GM19328 (cell line): Measurements from ENCODE around the gene GRIP2.

ENCODE experiments used
- ATAC-seq: cut with Tn5 transposase; IDR thresholded peaks from one replicate; pipeline ENCODE4 v1.9.1; 2021; ENCODE audit warnings: mild to moderate bottlenecking, moderate library complexity; ENCODE audit not compliant: unreplicated experiment

Gene GRIP2

DNA sequence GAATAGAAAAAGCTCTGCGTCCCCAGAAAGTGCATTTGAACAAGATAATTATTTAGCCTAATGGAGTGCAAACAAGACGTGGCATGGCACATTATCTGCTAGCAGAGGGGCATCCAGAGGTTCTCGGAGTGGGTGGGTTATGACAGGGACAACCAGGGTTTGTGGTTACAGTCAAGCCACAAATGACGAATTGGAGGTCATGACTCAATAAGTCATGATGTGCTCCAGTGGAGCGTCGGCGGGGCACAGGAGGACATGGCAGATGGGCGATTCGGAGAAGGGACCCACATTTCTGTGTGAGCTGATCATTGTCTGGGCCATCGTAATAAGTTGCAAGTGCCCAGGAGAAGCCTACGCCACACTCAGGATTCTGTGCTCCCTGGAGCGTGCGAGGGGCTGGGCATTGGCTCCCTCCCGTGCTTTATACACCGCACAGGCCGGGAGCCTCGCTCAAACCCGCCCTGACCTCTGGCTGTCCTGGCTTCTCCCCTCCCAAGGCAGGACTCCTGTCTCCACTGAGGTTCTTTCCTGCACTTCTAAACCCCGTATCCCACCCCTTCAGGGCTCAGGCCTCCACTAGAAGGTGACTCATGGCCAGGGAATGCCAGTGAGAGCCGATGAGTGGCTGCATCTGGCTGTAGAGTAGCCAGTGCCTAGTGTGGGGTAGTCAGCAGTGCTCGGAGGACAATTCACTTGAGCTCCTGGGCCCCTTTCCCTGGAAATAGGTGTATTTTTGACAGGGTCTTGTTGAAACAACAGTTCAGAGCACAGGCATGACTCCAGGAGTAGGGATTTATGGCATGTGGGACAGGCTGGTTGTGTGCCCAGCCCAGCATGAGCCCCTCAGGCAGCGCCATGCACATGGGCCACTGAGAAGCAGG lies 67.4 kb downstream of the GRIP2 start:
- no peak for ATAC-seq

DNA sequence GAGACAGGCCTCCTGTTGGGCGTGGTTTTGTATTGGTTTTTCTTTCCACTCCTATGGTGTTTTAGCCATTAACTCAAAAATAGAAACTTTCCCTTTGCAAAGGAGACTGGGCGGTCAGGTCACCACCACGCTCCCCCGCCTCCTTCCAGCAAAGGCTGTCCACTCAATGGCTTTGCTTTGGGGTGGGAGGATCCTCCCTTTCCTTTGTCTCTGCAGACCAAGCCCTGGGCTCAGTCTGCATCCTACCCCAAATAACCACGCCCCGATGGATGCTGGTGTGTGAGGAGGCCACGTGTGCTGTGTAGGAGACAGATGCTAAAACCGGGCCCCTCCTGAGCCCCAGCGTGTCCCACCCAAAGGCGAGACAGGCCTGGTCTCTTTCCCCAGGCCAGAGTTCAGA lies 68.5 kb downstream of the GRIP2 start:
- ATAC-seq: no peak

DNA sequence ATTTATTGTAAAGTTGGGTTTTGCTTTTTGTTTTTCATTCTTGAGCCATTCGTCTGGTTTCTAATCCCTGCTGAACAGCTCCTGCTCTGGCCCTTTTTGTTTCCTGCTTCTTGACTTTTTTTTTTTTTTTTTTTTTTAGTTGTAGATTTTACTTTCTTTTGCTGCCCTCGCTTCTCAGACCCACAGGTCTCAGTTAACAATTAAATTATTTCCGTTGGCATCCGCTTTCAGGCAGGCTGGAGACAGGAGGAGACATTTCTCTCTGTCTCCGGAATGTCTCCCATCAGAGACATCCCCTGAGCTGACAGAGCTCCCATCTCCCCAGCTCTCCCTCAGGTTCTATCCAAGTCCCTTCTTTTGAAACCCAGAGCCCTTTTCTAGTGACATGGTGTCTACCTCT lies 69.1 kb downstream of the GRIP2 start:
- ATAC-seq: no peak

DNA sequence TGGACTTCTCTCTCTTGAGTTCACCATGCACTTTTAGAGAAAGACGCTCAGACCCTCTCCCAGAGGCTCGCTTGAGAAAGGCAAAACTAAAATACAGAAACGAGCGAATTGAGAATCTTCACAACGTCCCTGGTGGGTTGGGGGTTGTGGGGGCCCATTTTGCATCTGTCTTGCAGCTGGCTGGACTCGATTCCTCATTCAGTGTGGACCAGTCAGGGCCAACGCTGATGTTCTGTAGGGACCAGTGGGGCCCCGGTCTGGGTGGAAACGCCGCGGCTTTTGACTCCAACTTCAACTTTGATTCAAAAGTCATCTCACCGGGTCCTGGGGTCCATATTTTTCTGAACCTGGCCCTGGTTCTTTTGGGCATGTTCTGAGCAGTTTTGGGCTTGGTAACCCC lies 69.7 kb downstream of the GRIP2 start:
- no peak for ATAC-seq

DNA sequence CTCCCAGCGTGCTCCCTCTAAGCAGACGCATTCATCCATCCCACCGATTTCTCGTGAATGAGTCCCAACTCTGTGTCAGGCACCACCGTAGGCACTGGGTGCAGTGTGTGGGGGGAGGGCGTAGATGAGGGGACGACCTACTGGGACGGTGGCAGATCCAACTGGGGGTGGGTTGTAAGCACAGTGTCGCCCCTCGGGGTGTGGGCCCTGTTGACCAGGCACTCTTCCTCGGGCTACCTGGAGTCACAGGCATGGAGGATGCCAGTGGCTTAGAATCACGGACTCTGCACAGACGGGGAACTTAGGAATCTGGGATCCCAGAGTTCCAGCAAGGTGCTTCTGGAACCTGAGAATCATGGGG lies 71.5 kb downstream of the GRIP2 start:
- ATAC-seq: no peak

DNA sequence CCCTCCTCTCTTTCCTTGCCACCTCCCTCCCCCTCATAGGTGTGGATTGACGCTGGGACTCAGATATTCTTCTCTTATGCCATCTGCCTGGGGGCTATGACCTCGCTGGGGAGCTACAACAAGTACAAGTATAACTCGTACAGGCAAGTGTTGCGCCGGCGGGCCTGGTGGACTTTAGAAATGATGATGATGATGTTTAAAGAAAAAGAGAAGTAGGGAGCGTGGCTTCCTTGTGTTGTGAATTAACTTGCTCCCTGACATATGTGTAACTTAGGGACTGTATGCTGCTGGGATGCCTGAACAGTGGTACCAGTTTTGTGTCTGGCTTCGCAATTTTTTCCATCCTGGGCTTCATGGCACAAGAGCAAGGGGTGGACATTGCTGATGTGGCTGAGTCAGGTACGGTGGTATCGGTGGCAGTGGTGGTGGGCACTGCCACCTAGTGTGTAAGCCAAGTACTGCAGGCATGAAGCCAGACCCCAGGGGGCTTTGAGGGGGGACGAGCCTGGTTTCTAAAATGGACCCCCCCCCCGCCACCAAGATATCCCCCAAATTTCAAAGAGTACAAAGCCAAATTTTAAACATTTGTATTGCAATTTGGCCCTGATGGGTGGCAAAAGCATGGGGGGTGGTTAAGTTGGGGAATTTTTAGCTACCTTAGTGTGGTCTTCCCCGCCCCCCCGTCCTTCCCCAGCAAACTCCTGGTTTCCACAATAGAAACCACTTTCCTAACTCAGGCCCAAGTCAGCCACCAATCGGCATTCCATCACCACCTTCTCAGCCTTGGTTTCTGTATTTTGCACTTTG lies 72.1 kb downstream of the GRIP2 start:
- no peak for ATAC-seq

DNA sequence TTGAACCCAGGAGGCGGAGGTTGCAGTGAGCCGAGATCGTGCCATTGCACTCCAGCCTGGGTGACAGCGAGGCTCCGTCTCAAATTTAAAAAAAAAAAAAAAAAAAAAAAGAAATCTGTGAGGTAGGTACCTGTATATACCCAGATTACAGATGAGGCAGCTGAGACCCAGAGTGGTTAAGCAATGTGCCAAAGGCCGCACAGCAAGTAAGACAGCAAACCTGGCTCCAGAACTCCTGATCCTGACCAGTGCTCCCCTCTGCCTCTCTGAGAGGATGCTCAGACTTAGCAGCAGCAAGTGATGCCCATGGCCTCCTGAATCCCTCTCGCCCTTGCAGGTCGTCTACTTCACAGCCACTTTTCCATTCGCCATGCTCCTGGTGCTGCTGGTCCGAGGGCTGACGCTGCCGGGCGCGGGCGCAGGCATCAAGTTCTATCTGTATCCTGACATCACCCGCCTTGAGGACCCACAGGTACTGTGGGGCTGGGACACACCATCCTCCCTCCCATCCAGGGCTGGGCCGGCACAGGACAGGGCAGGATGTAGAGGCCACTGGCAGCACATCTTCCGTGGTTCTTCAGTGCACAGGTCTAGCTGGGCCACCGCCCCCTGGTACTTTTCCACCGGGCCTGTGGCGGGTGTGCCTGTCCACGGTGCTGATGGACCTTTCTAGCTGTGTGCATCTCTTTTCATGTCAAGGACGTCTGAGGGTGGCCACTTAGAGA lies 73.8 kb downstream of the GRIP2 start:
- no peak for ATAC-seq

DNA sequence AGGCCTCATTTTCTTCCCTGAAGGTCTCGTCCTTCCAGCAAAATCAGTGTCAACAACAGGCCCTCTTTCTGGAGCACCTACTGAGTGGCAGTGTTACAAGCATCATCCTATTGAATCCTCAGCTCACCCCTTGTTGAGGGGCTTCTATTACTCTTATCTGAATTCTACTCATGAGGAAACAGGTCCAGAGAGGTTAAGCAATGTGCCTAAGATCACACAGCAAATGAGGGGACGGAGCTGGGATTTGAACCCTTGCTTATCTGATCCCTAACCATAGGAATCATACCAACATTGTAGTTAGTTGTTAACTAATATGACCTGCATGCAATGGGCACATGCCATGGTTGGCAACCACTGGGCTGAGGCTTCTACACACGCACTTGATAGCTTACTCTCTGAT lies 74.7 kb downstream of the GRIP2 start:
- no peak for ATAC-seq

DNA sequence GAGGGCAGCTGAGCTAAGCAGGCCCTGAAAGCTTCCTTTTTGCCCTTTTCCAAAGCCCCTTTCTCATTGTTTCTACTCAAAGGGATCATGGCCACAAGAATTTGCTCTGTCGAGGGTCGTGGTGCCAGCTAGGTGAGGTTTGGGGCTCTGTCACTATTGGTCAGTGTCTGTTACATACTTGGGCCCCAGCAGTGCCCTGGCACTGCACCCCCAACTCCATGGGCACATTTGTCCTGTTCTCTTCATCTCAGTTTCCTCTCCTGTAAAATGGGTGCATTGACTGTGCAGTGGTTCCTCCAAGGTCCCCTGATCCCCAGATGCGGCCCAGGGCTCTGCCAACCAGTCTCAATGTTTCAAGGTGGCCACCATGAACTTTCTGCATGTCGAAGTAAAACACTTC lies 75.6 kb downstream of the GRIP2 start:
- no peak for ATAC-seq

DNA sequence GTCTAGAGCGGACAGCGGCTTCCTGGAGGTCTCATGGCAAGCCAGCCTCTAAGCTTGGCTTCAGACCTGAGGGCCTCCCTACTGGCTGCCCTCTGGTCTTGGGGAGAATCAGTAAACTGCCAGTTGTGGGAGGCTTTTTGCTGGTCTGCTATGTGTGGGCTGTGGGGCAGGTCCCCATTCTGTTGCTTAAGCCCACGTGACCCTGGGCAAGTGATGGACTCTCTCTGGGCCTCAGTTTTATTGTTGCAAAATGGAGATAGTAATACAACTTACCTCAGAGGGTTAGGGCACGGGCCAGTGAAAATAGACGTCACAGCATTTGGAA lies 76.0 kb downstream of the GRIP2 start:
- ATAC-seq: no peak

DNA sequence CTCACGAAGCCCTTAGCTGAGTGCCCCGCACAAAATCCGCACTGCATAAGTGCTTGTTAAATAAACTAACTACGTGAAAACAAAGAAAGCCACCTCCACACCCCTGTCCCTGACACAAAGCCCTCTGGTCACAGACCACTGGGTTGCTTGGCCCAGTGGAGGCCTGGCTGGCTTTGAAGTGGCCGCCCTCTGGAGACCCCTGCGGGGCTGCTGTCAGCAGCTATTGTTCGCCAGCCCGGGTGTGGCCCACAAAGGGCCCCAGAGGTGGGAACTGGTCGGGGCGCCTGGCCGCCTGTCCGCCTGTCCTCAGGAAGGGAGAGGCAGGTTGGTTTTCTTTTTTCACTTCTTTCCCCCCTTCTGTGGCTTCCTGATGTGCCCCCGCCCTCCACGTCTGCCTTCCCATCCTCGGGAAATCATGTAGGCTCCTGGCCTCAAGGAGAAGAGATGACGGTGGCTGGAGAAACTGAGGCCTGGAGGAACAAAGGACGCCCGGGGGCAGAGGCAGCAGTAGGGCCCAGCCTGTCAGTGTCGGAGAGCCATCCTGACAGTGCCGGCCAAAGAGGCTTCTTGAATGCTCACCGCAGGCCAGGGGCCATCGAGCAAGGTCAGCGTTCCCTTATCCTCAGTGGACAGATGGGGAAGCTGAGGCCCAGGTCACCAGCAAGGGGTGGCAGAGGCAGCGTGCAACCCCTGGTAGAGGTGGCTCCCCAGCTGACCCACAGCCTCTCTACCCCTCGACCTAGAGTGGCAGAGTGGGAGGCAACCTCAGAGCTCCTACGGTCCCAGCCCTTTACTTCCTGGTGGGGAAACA lies 76.6 kb downstream of the GRIP2 start:
- ATAC-seq: no peak

DNA sequence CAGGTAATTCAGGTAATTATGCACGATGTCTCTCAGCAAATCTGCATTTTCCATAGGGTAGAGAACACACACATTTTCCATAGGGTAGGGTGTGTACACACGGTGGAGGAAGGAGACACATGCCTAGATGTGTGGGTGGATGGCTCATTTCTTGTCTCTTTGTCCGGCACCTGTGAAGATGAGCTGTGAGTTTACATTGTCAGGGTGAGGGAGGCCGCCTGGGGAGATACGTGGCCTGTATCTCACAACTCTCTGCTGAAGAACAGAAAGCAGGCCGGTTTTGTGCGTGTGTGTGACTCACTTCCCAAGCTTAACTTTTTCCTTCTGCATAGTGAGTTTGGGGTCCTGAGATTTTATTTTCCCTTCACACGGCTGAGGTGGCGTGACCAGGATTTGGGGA lies 77.4 kb downstream of the GRIP2 start:
- ATAC-seq: no peak

DNA sequence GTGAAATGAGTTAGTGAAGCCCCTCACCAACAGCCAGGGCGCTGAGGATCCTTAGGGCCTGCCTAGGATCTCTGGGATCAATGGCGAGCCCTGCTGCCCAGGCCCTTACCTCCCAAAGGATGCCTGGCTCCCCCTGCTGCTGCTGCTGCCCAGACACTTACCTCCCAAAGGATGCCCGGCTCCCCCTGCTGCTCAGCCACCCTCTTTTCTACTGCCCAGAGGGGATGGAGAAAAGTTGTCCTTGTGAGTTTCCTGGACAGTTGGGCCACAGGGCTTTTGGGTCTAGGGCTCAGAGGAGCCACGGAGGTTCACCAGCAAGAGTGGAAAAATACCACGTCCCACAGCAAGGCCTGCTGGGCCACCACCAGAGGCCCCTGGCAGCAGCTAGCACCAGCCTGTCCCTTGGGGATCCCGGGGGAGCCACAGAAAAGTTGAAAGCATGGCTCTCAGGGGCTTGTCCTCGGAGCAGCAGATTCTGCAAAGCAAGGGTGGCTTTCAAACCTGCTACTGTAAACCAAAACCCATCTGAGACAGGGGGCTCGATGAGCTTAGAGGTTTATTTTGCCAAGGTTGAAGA lies 78.3 kb downstream of the GRIP2 start:
- no peak for ATAC-seq

DNA sequence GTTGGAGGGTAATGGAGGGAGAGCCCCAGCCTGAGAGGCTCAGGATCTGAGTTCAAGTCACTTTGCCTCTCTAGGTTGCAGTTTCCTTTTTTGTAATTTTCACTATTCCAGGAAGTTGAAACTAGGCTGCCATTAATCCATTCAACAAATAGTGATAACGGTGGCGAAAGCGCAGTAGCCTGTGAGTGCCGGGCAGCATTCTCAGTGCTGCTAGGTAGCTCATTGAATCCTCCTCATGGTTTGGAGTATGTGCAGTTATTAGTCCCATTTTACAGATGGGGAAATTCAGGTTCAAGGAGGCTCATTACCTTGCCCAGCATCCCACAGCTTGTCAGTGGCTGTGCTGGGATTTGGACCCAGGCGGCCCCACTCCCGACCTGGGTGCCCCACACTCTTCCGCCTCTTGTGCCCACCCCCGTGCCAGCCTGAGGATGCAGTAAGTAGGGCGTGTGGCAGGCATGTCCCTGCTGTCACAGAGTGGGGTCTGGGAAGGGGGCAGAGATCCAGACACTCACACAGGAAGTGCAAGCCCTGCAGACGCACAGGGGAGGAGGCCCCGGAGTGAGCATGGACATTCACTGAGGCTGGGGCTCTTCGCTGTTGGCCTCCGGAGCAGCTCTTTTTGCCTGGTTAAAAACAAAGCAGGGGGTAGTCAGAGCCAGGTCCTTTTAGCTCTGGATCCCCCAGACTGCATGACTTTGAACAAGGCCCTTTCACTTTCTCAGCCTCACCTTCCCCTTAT lies 79.0 kb downstream of the GRIP2 start:
- no peak for ATAC-seq

DNA sequence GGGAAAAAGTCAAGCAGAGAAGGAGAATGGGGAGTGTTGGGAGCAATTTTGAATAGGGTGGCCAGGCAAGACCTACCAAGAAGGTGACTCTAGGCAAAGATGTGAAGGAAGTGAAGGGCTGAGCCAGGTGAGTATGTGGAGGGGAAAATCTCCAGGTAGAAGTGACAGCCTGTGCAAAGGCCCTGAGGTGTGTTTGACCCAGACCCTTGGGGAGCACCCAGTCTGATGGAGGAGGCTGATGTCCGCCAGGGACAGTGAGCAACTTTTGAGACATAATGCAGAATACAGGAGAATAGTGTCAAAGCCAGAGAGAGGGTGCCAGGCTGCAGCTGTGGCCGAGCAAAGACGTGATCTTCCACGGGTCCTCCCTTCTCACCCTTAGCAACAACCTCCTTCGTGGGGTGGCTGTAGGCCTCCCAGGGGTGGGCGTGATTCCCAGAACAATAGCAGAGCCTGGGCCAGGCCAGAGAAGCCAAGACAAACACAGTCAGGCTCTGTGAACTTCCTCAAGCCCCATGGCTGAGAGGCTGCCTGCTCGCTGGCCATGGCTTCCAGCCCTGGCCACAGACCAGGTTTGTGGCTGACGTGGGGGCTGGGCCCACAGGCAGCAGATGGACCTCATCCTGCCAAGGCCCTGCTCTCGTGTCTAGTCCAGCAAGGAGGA lies 79.7 kb downstream of the GRIP2 start:
- ATAC-seq: no peak

DNA sequence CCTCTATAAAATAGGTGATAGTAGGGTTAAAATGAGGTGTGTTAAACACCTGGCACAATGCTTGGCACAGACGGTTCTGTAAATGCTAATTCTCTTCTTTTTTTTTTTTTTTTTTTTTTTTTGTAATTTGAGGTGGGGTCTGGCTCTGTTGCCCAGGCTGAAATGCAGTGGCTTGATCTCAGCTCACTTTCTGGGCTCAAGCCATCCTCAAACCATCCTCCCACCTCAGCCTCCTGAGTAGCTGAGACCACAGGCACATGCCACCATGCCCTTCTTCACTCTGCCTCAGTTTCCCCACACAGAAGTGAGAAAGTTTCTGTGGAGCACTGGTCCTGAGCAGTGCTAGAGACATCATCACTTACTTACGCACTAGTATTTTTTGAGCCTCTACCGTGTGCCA lies 80.4 kb downstream of the GRIP2 start:
- no peak for ATAC-seq

DNA sequence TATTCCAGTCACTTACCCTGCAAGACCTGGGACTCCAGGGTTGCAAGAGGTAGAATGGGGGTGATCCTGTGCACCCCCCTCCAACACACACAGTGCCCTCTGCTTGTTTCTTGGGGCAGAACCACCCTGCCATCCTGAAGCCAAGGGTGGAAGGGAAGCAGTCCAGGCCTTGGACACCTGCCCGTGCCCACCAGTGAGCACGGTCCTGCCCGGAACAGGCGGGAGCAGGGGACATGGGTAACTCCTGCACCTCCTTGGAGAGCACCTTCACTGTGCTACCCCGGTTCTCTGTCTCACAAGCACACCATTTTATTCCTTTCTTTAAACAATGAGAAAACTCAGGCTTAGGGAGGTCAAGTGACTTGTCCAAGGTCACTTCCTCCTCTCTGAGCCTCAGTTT lies 80.8 kb downstream of the GRIP2 start:
- ATAC-seq: no peak

DNA sequence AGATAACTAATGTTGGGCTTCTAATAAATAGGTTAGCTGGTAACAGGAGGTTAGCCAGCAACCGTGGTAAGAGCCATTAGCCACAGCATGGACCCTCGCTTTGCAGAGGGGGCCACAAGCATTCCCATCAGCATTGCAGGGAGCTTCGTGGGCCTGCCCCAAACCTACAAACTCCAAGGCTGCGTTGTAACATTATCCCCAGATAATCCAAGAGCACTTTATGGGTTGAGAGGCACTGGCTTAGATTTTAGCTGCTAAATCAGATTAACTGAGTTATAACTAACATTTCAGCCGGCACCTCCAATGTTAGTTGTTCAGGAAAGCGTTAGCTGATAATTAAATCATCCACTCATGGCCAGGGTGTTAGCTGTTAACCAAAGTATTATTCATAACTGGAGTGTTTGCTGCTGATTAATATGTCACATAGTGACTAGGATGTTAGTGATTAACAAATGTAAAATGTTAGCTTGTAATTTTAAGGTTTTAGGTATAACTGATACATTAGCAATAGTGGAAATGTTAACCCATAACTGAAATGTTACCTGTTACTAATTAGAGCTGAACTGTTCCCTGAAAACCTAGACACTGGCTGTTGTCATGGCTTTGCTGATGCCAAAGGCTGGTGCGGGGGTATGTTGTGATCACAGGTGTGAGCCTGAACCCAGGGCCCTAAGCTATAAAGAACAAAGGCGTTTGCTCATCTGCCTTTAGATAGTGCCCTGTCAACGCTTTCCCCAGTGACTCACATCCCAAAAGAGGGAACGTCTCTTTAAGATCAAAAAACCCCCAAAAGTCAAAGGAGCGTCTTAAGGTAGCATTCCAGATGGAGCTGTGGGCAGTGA lies 81.5 kb downstream of the GRIP2 start:
- no peak for ATAC-seq

DNA sequence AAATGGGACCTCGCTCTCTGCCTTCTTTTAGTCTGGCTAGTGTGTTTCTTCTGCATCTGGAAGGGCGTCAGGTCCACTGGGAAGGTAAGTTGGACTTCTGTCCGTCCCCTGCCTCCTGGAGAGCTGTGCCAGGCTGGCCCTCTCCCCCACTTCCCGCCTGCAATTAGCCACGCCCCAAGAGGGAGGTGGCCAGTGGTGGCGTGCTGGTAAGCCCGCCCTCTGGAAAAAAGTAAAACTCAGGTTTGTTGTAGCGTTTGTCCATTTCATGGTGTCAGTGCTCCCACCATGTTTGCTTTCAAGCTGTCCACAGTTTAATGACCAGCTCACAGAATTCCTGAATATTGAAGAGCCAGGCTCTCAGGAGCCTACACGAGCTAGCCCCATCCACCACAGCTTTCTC lies 82.1 kb downstream of the GRIP2 start:
- ATAC-seq: no peak
